ENCODE results near the gene MATN3.

GRCh38 chr2:19988600-19988999, 23.9 kb downstream of the MATN3 start:
- TF ChIP-seq, protein P1, sequence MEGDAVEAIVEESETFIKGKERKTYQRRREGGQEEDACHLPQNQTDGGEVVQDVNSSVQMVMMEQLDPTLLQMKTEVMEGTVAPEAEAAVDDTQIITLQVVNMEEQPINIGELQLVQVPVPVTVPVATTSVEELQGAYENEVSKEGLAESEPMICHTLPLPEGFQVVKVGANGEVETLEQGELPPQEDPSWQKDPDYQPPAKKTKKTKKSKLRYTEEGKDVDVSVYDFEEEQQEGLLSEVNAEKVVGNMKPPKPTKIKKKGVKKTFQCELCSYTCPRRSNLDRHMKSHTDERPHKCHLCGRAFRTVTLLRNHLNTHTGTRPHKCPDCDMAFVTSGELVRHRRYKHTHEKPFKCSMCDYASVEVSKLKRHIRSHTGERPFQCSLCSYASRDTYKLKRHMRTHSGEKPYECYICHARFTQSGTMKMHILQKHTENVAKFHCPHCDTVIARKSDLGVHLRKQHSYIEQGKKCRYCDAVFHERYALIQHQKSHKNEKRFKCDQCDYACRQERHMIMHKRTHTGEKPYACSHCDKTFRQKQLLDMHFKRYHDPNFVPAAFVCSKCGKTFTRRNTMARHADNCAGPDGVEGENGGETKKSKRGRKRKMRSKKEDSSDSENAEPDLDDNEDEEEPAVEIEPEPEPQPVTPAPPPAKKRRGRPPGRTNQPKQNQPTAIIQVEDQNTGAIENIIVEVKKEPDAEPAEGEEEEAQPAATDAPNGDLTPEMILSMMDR (optimal IDR thresholded peaks at IDR 0.05 in 1 of 3, IDR thresholded peaks at IDR 0.05 in 1 of 3, conservative IDR thresholded peaks at IDR 0.05 in 1 of 3; ENCODE audit: extremely low read depth in 1 of 3, insufficient read depth in 2 of 3, low read length in 3 of 3), result no peak
- no peak for TF ChIP-seq EZH2 (IDR thresholded peaks at IDR 0.05; ENCODE audit: low read length)

Data from keratinocyte (primary cell).